NT2/D1 (cell line): ENCODE measurements around the gene HK2.

ENCODE experiments used
- DNase-seq: peaks from one replicate; pipeline ENCODE4 v3.0.0-alpha.2; 2011; ENCODE audit warnings: low read depth, low spot score
- H3K27me3 ChIP-seq: 2 replicates; pipeline ENCODE4 v1.6.0; 2011; ENCODE audit warnings: mild to moderate bottlenecking; ENCODE audit not compliant: insufficient read length, insufficient read depth
- H3K36me3 ChIP-seq: 2 replicates; pipeline ENCODE4 v1.6.1; 2011; ENCODE audit warnings: mild to moderate bottlenecking, low read length, mixed read lengths; ENCODE audit not compliant: insufficient read depth, insufficient read length
- H3K4me1 ChIP-seq: 2 replicates; pipeline ENCODE4 v1.5.1; 2011; ENCODE audit not compliant: insufficient read depth, insufficient read length
- H3K4me3 ChIP-seq: 2 replicates; pipeline ENCODE4 v1.5.1; 2011; ENCODE audit warnings: low read depth; ENCODE audit not compliant: insufficient read length
- H3K9ac ChIP-seq: 2 replicates; pipeline ENCODE4 v1.6.0; 2011; ENCODE audit warnings: low read depth; ENCODE audit not compliant: insufficient read length
- H3K9me3 ChIP-seq: 2 replicates; pipeline ENCODE4 v1.5.1; 2011; ENCODE audit warnings: mild to moderate bottlenecking, low read length; ENCODE audit not compliant: insufficient read depth
- SUZ12 ChIP-seq: IDR thresholded peaks from 2 replicates; pipeline ENCODE4 v1.6.1; 2011; ENCODE audit not compliant: insufficient read length, insufficient read depth; ENCODE audit errors: extremely low read depth
- YY1 ChIP-seq: IDR thresholded peaks from 2 replicates; pipeline ENCODE4 v1.6.1; 2011; ENCODE audit not compliant: insufficient read length, insufficient read depth
- ZNF274 ChIP-seq: IDR thresholded peaks from 2 replicates; pipeline ENCODE4 v1.6.1; 2011; ENCODE audit warnings: mild to moderate bottlenecking, low read depth, low read length

HK2 gene

DNA sequence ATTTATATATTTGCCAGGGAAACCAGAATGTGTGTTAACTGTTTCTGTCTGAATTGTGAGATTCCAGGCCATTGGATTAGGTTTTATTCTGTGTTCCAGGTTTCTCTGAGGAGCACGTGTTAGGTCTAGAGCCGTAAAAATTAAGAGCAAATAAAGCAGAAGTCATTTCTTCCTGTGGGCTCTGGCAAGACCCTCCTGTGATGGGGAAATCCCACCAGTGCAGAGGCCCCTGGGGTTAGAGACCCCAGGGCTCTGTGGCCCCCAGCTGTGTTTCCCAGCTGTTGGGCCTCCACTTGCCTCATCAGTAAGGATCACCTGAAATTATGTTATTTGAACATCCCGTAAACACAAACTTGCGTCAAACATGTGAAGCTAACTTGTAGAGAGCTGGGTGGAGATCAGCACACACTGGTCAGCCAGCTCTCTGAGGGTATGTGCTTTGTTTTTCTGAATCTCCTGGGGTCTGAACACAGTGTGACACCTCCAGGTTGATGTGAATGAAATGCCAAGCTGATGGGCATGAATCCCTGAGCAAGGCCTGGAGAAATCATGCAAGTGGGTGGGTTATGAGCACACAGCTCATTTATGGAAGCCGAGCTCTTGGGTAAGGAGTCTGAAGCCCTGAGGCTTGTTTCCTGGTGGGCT, 50.3 kb downstream of the HK2 start:
- Histone ChIP-seq H3K36me3 (peaks cover 88% of the 10 kb centered on the region), H3K27me3 (no peaks in the 10 kb centered on the region), H3K4me3 (no peak overlapping the region), H3K4me1 (no peaks in the 10 kb centered on the region), H3K9ac (no peak overlapping the region), H3K9me3 (no peaks in the 10 kb centered on the region)
- DNase-seq = no peak
- TF ChIP-seq YY1 = no peak
- TF ChIP-seq SUZ12 = no peak
- no peak for TF ChIP-seq ZNF274

DNA sequence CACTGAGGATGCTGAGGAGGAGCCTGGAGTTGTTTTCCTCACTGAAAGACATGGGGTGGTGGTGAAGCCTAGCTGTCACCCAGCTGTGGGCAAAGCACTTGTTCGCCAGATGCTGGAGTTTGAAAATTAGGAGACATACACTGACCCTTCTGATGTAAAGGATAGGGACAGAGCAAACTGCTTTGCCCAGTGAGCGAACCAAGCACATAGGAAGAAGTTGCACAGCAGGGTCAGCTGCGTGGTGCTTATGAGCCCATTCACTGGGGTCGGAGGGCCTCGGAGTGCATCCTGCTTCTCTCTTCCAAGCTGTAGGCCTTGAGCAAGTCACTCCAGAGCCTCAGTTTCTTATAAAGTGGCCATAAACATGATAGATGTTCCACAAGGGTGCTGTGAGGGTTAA, 50.9 kb downstream of the HK2 start:
- no peaks in the 10 kb centered on the region for H3K4me1 ChIP-seq
- no peaks in the 10 kb centered on the region for H3K27me3 ChIP-seq
- no peak overlapping the region for H3K9ac ChIP-seq
- peaks cover 88% of the 10 kb centered on the region for H3K36me3 ChIP-seq
- DNase-seq = no peak
- H3K4me3 ChIP-seq = no peak overlapping the region
- TF ChIP-seq YY1 (no peak), SUZ12 (no peak), ZNF274 (no peak)
- no peaks in the 10 kb centered on the region for H3K9me3 ChIP-seq

DNA sequence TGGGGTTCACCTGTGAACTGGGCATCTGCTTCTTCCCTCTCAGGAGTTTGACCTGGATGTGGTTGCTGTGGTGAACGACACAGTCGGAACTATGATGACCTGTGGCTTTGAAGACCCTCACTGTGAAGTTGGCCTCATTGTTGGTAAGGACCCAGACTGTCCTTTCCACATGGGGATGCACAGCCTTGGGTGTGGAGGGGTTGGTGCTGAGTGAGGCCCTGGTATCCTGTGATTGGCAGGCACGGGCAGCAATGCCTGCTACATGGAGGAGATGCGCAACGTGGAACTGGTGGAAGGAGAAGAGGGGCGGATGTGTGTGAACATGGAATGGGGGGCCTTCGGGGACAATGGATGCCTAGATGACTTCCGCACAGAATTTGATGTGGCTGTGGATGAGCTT, 52.3 kb downstream of the HK2 start:
- DNase-seq = no peak
- no peak for TF ChIP-seq SUZ12
- no peak for TF ChIP-seq YY1
- TF ChIP-seq ZNF274 = no peak
- Histone ChIP-seq H3K4me1 (no peaks in the 10 kb centered on the region), H3K27me3 (no peaks in the 10 kb centered on the region), H3K9ac (no peak overlapping the region), H3K9me3 (no peaks in the 10 kb centered on the region), H3K36me3 (peaks cover 88% of the 10 kb centered on the region), H3K4me3 (no peak overlapping the region)

- no peak for DNase-seq
- Histone ChIP-seq H3K9ac (no peak overlapping the region), H3K4me3 (no peak overlapping the region), H3K27me3 (no peaks in the 10 kb centered on the region), H3K9me3 (no peaks in the 10 kb centered on the region), H3K36me3 (peaks cover 87% of the 10 kb centered on the region), H3K4me1 (no peaks in the 10 kb centered on the region)
- no peak for TF ChIP-seq ZNF274
- TF ChIP-seq SUZ12 = no peak
- no peak for TF ChIP-seq YY1
Observed at GRCh38 chr2:74886811-74887210, 52.9 kb downstream of the HK2 start.

DNA sequence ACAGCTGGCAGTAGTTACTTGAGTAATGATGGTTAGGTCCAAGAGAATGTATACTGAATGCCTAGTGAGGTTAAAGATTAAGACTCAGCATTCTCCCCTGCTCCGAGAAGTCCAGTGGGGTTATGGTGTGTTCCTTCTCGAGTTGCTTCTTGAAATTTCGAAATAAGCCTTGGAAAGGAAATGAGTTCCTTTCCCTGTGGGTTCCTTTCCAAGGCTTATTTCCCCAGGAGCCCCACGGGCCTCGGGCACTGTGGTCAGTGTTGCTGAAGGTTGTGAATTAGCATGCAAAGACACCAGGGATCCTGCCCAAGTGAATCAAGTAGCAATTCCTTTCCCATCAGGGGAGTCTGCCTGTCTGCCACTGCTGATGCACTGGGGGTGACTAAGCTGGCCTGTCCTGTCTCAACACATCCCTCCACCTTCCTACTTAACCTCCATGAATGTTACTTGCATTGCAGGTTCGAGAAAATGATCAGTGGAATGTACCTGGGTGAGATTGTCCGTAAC, 53.6 kb downstream of the HK2 start:
- H3K27me3 ChIP-seq = no peaks in the 10 kb centered on the region
- H3K4me1 ChIP-seq = no peaks in the 10 kb centered on the region
- no peak overlapping the region for H3K9ac ChIP-seq
- TF ChIP-seq YY1 (no peak), ZNF274 (no peak)
- no peaks in the 10 kb centered on the region for H3K9me3 ChIP-seq
- H3K36me3 ChIP-seq = peaks cover 82% of the 10 kb centered on the region
- no peak for DNase-seq
- H3K4me3 ChIP-seq = no peak overlapping the region

DNA sequence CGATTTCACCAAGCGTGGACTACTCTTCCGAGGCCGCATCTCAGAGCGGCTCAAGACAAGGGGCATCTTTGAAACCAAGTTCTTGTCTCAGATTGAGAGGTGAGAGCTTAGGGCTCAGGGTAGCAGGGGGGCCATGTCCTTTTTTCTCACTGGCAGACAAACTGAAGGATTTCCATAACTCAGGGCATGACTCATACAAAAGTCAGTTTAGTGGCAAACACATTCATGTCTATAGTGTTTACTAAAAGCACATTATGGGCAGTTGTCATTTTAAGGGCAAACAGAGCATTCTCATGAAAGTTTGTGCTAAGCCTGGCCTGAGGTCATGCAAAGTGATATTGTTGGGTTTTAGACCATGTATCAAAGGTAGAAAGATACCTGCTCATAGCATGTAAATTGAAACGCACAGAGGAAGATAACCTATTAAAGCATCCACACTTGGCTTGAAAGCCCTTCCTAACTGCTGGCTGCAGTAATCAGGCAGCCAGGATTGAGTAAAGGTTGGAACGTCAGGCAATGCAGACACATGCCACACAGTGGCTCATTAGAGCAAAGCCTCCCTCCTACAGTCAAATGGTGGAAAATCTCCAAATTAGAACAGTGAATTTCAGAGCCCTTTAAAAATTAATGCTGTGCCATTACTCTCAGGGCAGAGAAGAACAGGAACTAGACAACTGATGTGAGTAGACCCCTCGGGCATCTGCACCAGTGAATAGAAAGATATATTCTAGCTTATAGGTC, 54.2 kb downstream of the HK2 start:
- Histone ChIP-seq H3K9ac (no peak overlapping the region), H3K27me3 (no peaks in the 10 kb centered on the region), H3K4me1 (no peaks in the 10 kb centered on the region), H3K36me3 (peaks cover 76% of the 10 kb centered on the region), H3K9me3 (no peaks in the 10 kb centered on the region), H3K4me3 (no peak overlapping the region)
- no peak for DNase-seq
- TF ChIP-seq YY1 (no peak), ZNF274 (no peak), SUZ12 (no peak)

DNA sequence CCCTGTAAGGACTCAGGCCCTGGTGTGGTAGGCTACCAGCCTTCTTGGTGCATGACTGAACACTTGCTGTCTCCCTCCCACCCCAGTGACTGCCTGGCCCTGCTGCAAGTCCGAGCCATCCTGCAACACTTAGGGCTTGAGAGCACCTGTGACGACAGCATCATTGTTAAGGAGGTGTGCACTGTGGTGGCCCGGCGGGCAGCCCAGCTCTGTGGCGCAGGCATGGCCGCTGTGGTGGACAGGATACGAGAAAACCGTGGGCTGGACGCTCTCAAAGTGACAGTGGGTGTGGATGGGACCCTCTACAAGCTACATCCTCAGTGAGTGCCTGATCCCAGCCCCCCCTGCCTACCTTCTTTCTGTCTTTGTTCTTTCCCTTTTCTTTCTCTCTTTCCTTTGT, 55.2 kb downstream of the HK2 start:
- peaks cover 71% of the 10 kb centered on the region for H3K36me3 ChIP-seq
- DNase-seq = no peak
- no peak overlapping the region for H3K9ac ChIP-seq
- no peaks in the 10 kb centered on the region for H3K9me3 ChIP-seq
- H3K27me3 ChIP-seq = no peaks in the 10 kb centered on the region
- TF ChIP-seq SUZ12 = no peak
- TF ChIP-seq ZNF274 = no peak
- no peaks in the 10 kb centered on the region for H3K4me1 ChIP-seq
- no peak overlapping the region for H3K4me3 ChIP-seq
